Liver (tissue), 3 donors: ENCODE measurements around the gene RAP1GAP2.

Experiments
- FOXA1 ChIP-seq: IDR thresholded peaks from 2 replicates; pipeline ENCODE4 v1.6.1; 2016; ENCODE audit warnings: antibody characterized with exemption
- FOXA2 ChIP-seq: IDR thresholded peaks from 2 replicates; pipeline ENCODE4 v1.6.1; 2016; ENCODE audit warnings: antibody characterized with exemption
- GABPA ChIP-seq, 2 donors: IDR thresholded peaks in 1 of 2; conservative IDR thresholded peaks in 1 of 2; 2 replicates each; pipeline ENCODE4 v1.6.1; 2016; ENCODE audit warnings: antibody characterized with exemption in 2 of 2, mild to moderate bottlenecking in 1 of 2, moderate library complexity in 1 of 2
- HNF4A ChIP-seq, 2 donors: conservative IDR thresholded peaks; 2 replicates each; pipeline ENCODE4 v1.6.1; 2016; ENCODE audit warnings: antibody characterized with exemption in 2 of 2, mild to moderate bottlenecking in 2 of 2
- JUND ChIP-seq, 2 donors: IDR thresholded peaks; 2 replicates each; pipeline ENCODE4 v1.6.1; 2016; ENCODE audit warnings: antibody characterized with exemption in 2 of 2
- RAD21 ChIP-seq, 2 donors: IDR thresholded peaks; 2 replicates each; pipeline ENCODE4 v1.6.1; 2016; ENCODE audit warnings: antibody characterized with exemption in 2 of 2, mild to moderate bottlenecking in 2 of 2
- RXRA ChIP-seq, 2 donors: IDR thresholded peaks; 2 replicates each; pipeline ENCODE4 v1.6.1; 2017 to 2018; ENCODE audit warnings: antibody characterized with exemption in 2 of 2, mild to moderate bottlenecking in 1 of 2
- SP1 ChIP-seq: IDR thresholded peaks from 2 replicates; pipeline ENCODE4 v1.6.1; 2018; ENCODE audit warnings: antibody characterized with exemption, mild to moderate bottlenecking
- TAF1 ChIP-seq: conservative IDR thresholded peaks from 2 replicates; pipeline ENCODE4 v1.6.1; 2016; ENCODE audit warnings: antibody characterized with exemption, mild to moderate bottlenecking
- TF ChIP-seq, protein P1 (sequence below): fragments of 150-350 bp; IDR thresholded peaks from 2 replicates; pipeline ENCODE4 v1.5.1; 2017; ENCODE audit warnings: improper control_type of control experiment, low read depth, low read length; ENCODE audit not compliant: missing input control
- TF ChIP-seq, protein P2 (sequence below): IDR thresholded peaks from 2 replicates; pipeline ENCODE4 v1.6.1; 2016; ENCODE audit warnings: antibody characterized with exemption
- TF ChIP-seq, protein P3 (sequence below): IDR thresholded peaks from 2 replicates; pipeline ENCODE4 v1.6.1; 2016; ENCODE audit warnings: antibody characterized with exemption, mild to moderate bottlenecking
- TF ChIP-seq, protein P4 (sequence below): IDR thresholded peaks from 2 replicates; pipeline ENCODE4 v1.6.1; 2016; ENCODE audit warnings: antibody characterized with exemption
- donor health status: healthy.
- donor health status: healthy.

DNA sequence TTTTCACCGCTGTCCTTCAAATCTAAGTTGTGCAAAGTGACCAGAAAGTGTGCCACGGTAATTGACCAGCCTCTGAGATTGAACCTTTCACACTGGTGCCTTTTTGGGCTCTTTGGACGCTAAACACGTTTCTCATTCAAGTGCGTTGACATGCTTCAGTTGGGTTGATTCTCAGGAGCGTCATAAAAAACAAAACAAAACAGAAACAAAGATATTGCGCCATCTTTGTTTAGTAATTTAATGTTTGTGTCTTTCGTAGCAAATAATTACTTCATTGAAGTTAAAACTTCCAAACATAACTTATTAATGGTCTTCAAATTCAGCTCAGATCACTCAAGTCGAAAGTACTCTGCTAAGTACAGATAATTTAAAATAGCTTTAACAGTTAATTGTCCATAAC is 187.0 kb downstream of the RAP1GAP2 start:
- TF ChIP-seq, protein P1, sequence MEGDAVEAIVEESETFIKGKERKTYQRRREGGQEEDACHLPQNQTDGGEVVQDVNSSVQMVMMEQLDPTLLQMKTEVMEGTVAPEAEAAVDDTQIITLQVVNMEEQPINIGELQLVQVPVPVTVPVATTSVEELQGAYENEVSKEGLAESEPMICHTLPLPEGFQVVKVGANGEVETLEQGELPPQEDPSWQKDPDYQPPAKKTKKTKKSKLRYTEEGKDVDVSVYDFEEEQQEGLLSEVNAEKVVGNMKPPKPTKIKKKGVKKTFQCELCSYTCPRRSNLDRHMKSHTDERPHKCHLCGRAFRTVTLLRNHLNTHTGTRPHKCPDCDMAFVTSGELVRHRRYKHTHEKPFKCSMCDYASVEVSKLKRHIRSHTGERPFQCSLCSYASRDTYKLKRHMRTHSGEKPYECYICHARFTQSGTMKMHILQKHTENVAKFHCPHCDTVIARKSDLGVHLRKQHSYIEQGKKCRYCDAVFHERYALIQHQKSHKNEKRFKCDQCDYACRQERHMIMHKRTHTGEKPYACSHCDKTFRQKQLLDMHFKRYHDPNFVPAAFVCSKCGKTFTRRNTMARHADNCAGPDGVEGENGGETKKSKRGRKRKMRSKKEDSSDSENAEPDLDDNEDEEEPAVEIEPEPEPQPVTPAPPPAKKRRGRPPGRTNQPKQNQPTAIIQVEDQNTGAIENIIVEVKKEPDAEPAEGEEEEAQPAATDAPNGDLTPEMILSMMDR = no peak
- no peak for TF ChIP-seq JUND (IDR thresholded peaks at IDR 0.05)
- TF ChIP-seq, protein P2, sequence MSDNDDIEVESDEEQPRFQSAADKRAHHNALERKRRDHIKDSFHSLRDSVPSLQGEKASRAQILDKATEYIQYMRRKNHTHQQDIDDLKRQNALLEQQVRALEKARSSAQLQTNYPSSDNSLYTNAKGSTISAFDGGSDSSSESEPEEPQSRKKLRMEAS = no peak
- TF ChIP-seq SP1 = no peak
- TF ChIP-seq GABPA (IDR thresholded peaks at IDR 0.05 in 1 of 2, conservative IDR thresholded peaks at IDR 0.05 in 1 of 2) = no peak
- no peak for TF ChIP-seq RXRA (IDR thresholded peaks at IDR 0.05)
- TF ChIP-seq TAF1 = no peak
- no peak for TF ChIP-seq FOXA1
- TF ChIP-seq, protein P3, sequence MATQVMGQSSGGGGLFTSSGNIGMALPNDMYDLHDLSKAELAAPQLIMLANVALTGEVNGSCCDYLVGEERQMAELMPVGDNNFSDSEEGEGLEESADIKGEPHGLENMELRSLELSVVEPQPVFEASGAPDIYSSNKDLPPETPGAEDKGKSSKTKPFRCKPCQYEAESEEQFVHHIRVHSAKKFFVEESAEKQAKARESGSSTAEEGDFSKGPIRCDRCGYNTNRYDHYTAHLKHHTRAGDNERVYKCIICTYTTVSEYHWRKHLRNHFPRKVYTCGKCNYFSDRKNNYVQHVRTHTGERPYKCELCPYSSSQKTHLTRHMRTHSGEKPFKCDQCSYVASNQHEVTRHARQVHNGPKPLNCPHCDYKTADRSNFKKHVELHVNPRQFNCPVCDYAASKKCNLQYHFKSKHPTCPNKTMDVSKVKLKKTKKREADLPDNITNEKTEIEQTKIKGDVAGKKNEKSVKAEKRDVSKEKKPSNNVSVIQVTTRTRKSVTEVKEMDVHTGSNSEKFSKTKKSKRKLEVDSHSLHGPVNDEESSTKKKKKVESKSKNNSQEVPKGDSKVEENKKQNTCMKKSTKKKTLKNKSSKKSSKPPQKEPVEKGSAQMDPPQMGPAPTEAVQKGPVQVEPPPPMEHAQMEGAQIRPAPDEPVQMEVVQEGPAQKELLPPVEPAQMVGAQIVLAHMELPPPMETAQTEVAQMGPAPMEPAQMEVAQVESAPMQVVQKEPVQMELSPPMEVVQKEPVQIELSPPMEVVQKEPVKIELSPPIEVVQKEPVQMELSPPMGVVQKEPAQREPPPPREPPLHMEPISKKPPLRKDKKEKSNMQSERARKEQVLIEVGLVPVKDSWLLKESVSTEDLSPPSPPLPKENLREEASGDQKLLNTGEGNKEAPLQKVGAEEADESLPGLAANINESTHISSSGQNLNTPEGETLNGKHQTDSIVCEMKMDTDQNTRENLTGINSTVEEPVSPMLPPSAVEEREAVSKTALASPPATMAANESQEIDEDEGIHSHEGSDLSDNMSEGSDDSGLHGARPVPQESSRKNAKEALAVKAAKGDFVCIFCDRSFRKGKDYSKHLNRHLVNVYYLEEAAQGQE = no peak
- TF ChIP-seq RAD21 (IDR thresholded peaks at IDR 0.05) = no peak
- no peak for TF ChIP-seq HNF4A (conservative IDR thresholded peaks at IDR 0.05)
- no peak for TF ChIP-seq FOXA2
- TF ChIP-seq, protein P4, sequence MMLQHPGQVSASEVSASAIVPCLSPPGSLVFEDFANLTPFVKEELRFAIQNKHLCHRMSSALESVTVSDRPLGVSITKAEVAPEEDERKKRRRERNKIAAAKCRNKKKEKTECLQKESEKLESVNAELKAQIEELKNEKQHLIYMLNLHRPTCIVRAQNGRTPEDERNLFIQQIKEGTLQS = no peak
